CD4-positive, alpha-beta T cell treated with Interleukin-6 for 4 hours (primary cell): ENCODE results near the gene CUEDC1.

Source experiments
- DNase-seq: peaks from one replicate; pipeline ENCODE4 v3.0.0-alpha.2; 2020; ENCODE audit warnings: mixed read lengths

The CUEDC1 gene

GRCh38 chr17:57957120-57957850 is 2.1 kb upstream of the CUEDC1 start:
- DNase-seq = no peak

DNA sequence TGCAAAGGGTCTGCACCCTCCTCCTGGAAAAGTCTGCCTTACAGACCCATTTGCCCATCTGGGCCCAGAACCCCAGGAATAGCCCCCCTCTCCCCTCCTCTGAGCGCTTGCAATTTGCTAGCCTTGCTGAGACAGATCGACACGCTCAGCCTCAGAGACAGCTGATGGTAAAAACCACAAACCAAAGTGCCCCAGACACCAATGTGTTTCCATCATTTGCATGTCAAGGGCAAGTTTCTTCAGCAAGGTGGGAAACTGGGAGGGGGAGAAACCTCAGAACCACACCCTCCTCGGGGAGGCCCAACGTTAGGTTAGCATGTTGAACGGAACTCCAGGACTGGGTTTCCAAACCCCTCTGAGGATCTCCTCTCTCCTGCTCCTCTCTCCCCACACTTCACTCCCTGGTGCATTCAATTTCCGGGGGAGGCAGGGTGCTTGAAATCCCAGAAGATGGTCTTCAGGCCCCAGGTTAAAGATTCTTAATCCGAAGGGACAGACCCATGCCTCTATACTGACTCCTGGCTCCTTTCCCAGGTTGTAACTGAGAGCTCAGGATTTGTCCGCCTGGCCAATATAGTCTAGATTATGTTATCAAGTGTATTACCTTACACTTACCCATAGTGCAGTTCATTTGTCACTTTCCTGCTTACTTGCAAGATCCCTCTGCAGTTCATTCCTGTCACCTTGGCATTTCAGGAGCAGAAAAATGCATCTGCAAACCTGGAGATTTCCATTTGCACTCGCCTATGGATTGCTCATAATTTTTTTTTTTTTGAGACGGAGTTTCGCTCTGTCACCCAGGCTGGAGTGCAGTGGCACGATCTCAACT is 1.3 kb upstream of the CUEDC1 start:
- peak; percentile 46 for DNase-seq

GRCh38 chr17:57954397-57955182 is 622 bp downstream of the CUEDC1 start:
- no peak for DNase-seq

DNA sequence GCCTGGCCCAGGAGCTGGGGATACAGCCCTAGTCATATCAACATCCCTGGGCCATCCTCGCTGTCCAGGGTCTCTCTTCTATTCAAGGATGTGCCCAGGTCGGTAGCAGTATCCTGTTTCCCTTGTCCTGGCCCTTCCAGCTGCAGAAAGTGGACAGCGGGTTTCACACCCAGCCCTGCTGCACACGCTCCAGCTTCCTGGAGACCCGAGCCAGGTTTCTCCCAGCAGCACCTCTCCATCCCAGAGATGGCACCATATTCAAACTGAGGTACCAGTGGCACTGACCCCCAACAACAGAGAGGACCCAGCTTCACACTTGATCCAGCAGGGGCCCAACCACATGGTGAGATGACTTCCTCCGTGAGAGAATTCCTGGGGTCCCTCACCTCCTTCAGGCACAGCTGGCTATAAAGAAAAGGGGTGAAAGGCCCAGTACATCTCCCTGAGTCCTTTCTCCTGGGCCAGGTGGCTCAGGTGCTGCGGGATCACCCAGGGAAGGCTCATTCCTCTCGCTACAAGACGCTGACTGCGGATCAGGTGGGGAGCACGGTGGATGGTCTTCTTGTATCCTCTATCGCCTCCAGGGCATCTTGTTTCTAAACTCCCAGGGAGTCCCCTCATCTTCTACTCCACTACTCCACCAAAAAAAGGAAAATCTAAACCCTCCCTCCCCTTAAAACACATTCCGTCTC is 1.4 kb downstream of the CUEDC1 start:
- no peak for DNase-seq

DNA sequence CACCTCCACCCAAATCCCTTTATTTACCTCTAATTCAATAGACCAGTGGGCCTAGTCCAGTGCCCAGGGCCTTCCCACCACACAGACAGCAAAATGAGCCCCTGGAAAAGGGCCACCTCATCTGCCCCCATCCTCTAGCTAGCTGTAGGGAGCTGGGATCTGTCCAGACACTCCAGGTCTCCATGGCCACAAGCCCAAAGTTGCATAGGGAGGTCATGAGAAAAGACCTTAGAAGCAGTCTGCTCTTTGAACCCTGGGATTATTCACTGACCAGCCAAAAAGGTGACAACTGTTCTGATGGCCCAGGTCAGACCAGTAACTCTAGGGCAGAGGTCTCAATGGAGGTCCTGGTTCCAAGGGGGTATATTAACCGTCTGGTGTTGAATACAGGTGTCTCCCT is 2.0 kb downstream of the CUEDC1 start:
- no peak for DNase-seq

GRCh38 chr17:57949649-57950048 is 5.6 kb downstream of the CUEDC1 start:
- no peak for DNase-seq

GRCh38 chr17:57948555-57949420 is 6.4 kb downstream of the CUEDC1 start:
- no peak for DNase-seq

DNA sequence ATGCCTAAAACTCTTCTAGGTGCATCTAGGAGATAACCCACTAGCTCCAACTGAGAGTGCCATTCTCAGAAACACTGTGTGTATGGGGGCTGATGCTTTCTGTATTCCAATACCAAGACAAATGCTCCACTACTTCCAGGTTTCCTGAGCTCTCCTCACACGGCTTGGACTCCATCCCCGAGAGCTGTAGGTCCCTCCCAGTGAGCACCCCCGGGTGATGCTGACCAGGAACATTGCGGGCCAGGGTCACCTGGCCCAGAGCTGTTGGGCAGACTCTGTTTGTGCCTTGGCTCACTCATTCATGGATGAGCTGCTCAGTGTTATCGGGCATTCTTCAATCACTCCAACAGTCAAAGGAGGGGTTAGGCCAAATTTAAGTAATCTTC is 7.0 kb downstream of the CUEDC1 start:
- DNase-seq = no peak

GRCh38 chr17:57947369-57947768 is 7.8 kb downstream of the CUEDC1 start:
- DNase-seq = no peak

DNA sequence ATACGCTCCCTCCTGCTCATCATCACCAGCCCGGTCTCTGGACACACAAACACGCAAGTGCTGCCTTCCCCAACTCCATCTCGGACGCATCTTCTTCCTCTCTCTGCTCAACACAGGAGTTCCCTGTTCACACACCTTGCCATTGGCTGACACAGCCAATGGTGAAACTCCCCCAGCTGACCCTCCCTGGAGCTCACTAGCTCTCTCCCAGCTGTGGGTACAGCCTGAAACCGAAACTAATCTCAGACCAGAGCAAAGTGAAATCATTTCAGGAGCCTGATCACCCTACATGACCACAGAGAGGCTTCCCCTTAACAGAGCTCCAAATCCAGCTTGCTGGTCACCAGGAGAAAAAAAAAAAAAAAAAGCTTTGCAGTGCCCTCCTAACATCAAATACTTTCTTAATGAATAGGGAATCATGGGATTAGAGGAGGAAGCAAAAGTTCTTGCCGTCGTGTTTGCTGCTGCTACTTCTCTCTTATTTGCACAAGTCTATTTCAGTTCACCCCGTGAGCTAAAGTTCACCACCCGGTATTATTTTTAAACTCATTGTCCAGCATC is 8.3 kb downstream of the CUEDC1 start:
- DNase-seq = peak; percentile 50

- DNase-seq = no peak
These were observed 9.0 kb downstream of the CUEDC1 start for GRCh38 chr17:57945996-57946797.

DNA sequence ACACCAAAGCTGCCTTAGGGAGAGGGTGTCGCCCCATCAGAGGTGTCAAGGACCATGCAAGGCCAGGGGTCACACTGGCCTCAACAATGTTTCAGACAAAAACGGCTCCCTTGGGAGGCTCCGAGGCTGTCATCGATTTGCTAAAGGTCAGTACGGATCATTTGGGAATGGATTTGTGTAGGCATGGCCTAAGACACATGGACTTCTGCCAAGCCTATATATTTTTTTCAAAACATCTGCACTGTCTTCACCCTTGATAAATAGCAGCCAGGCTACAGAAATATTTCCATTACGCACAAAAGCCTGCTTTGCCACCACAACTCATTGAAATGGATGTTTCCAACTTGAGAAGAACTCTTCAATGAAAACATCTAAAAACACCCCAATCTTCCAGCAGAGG is 10.3 kb downstream of the CUEDC1 start:
- no peak for DNase-seq

- no peak for DNase-seq
These were observed 11.6 kb downstream of the CUEDC1 start for GRCh38 chr17:57943645-57944044.

GRCh38 chr17:57943140-57943539 is 12.1 kb downstream of the CUEDC1 start:
- DNase-seq = no peak

GRCh38 chr17:57941384-57942370 is 13.5 kb downstream of the CUEDC1 start:
- no peak for DNase-seq

DNA sequence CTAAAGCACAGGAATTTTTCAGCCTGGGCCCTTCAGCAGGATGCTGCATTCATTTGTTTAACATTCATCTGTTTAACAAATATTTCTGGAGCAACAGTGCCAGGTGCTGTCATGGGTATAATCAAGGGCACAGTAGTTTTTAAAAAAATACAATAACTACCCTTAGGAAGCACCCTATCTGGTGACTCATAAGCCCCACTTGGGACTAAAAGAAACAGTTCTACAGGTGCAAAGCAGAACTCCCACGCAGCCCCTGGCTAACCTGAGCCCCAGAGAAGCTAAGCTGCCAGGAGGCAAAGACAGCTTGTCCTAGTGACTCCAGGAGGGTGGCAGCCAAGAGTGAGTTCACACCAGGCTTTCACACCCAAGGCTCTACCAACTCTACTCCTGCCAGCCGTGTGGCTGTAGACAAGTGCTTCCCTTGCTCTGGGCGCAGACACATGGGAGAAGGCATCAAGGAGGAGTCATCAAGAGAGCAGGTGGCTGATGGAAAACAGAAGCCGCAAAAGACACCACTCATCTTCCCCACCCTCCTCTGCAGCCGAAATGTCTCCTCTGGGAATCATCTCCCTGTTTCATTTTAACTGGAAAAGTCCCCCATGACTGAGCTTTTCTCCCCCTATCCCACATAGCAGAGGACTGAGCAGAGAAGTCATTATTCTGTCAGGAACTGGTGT is 14.4 kb downstream of the CUEDC1 start:
- no peak for DNase-seq

DNA sequence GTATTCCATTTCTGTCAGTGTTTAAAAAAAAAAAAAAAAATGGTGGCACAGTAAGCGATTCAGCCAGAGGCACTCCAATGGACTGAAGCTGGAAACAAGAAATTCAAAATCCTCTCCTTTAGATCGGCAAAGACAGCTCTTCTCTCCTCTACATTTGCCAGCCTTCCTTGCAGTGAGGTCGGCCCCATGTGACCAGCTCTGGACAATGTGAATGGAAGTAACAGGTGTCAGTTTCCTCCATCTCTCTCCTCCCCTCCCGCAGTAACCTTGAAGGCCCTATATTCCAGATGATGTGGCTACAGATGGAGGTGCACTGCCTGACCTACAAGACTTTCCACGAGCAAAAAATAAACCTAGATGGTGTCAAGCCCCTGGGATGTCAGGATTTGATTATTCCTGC is 15.0 kb downstream of the CUEDC1 start:
- DNase-seq = no peak

- peak; percentile 34 for DNase-seq
These were observed 15.4 kb downstream of the CUEDC1 start for GRCh38 chr17:57939797-57940196.

DNA sequence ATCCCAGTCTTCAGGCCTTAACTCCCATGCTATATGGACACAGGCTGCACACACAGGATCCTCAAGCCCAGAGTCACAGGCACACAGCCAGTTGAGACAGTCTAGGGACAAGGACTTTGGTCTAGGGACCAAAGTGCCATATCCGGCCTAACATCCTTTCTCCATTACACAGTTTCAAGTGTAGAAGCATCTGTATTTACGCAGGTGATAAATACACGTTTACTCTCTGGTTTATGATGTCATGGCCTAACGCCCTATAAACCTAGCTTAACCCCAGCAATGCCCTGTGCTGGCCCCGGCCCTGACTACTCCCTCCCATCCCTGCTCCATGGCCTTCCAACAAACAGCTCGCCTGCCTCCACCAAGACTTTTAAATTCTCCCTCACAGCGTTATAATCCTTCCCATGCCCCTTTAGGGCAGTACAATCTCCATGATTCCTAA is 17.1 kb downstream of the CUEDC1 start:
- DNase-seq = no peak
